ENCODE measurements around the gene MAJIN. TPM values are rescaled to one million over a fixed set of nuclear protein-coding genes. Genes with fewer than 3 reads are reported as not detected.

The MAJIN gene
- total RNA-seq, 1 donor from 2014 or later: not detected

GRCh38 chr11:64892411-64892831 is 79.5 kb downstream of the MAJIN start:
- Histone ChIP-seq H3K9me3 (no peaks in the 10 kb centered on the region), H3K4me3 (no peak overlapping the region), H3K36me3 (peaks cover 0 to 6% of the 10 kb centered on the region in 2 donors), H3K27me3 (no peaks in the 10 kb centered on the region), H3K4me1 (peaks cover 10% of the 10 kb centered on the region), H3K27ac (no peak overlapping the region)
- no peak for TF ChIP-seq POLR2A (IDR thresholded peaks at IDR 0.05)
- TF ChIP-seq, protein P1, sequence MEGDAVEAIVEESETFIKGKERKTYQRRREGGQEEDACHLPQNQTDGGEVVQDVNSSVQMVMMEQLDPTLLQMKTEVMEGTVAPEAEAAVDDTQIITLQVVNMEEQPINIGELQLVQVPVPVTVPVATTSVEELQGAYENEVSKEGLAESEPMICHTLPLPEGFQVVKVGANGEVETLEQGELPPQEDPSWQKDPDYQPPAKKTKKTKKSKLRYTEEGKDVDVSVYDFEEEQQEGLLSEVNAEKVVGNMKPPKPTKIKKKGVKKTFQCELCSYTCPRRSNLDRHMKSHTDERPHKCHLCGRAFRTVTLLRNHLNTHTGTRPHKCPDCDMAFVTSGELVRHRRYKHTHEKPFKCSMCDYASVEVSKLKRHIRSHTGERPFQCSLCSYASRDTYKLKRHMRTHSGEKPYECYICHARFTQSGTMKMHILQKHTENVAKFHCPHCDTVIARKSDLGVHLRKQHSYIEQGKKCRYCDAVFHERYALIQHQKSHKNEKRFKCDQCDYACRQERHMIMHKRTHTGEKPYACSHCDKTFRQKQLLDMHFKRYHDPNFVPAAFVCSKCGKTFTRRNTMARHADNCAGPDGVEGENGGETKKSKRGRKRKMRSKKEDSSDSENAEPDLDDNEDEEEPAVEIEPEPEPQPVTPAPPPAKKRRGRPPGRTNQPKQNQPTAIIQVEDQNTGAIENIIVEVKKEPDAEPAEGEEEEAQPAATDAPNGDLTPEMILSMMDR (IDR thresholded peaks at IDR 0.05): no peak
- TF ChIP-seq POLR2AphosphoS5 (IDR thresholded peaks at IDR 0.05; ENCODE audit: insufficient read depth in 1 of 2, low read depth in 1 of 2): no peak
- DNase-seq (ENCODE audit: extremely low spot score in 2 of 2): no peak
- intact Hi-C loops (cut with DNase I): no loop called here

DNA sequence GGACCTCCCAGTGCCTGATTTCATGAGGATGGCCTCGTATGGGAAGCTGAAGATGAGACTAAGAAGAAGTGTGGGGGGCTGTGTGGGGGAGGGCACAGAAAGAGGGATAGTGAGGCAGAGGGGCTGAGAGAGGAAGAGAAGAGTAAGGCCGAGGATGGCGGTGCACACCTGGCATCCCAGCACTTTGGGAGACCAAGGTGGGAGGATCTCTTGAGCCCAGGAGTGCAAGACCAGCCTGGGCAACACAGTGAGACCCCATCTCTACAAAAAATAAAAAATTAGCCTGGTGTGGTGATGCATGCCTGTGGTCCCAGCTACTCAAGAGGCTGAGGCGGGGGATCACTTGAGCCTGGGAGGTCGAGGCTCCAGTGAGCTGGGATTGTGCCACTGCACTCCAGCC is 80.0 kb downstream of the MAJIN start:
- Histone ChIP-seq H3K27ac (no peak overlapping the region), H3K27me3 (no peaks in the 10 kb centered on the region), H3K4me3 (no peak overlapping the region), H3K36me3 (peaks cover 0 to under 1% of the 10 kb centered on the region in 2 donors), H3K4me1 (peaks cover 10% of the 10 kb centered on the region), H3K9me3 (no peaks in the 10 kb centered on the region)
- no peak for TF ChIP-seq POLR2A (IDR thresholded peaks at IDR 0.05)
- TF ChIP-seq, protein P1 (IDR thresholded peaks at IDR 0.05): no peak
- no peak for TF ChIP-seq POLR2AphosphoS5 (IDR thresholded peaks at IDR 0.05; ENCODE audit: insufficient read depth in 1 of 2, low read depth in 1 of 2)
- intact Hi-C loops (cut with DNase I): no loop called here
- no peak for DNase-seq (ENCODE audit: extremely low spot score in 2 of 2)

DNA sequence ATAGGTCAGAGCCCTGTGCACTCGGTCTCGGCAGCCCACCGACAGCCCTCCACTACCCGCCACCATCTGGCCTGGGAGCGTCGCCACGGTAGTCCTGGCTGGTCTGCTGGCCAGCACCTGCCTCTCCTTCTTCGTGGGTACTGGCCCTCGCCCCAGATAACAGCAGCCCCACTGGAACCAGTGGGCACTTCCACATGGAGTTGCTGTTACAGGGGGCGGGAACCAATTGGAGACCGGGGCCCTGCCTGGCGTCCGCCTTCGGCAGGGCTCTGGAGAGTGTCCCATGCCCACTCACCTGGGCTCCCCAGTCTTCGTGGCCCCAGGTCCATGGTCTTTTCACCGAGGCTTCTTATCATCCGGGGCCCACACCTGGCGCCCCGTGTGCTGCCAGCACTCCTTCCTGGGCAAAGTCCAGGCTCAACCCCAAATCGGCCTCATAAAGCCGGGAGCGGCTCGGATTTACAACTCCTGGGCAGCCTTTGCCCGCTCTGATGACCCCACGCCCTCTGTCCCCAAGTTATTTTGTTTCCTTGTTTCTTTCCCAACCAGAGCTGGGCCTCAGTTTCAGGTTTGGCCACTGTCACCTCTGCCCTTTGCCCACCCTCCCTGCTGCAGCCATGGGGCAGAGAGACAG is 80.6 kb downstream of the MAJIN start:
- TF ChIP-seq POLR2AphosphoS5 (IDR thresholded peaks at IDR 0.05; ENCODE audit: insufficient read depth in 1 of 2, low read depth in 1 of 2) (no peak), POLR2A (IDR thresholded peaks at IDR 0.05) (no peak)
- TF ChIP-seq, protein P1 (IDR thresholded peaks at IDR 0.05): no peak
- Histone ChIP-seq H3K4me3 (no peak overlapping the region), H3K27me3 (no peaks in the 10 kb centered on the region), H3K36me3 (no peaks in the 10 kb centered on the region), H3K9me3 (no peaks in the 10 kb centered on the region), H3K27ac (no peak overlapping the region), H3K4me1 (peaks cover 10% of the 10 kb centered on the region)
- DNase-seq (ENCODE audit: extremely low spot score in 2 of 2): no peak
- intact Hi-C loops (cut with DNase I): no loop called here

DNA sequence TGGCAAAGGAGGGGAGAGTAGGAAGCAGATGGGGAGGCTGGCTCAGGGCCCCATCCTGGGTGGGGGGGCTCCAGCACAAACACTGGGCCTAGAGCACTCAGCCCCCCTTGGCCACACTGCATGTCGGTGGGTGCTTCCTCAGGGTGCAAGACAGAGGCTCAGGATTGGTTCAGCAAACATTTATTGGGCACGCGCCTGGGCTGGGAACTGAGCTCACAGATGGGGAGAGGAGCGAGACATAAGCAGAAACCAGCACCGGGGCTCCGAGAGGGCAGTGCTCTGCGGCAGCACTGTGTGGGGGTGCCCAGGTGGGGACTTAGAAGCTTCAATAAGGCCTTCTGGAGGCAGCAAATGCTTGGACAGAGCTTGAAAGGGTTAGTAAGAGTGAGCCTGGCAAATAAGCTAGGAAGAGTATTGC is 81.4 kb downstream of the MAJIN start:
- DNase-seq (ENCODE audit: extremely low spot score in 2 of 2): no peak
- intact Hi-C loops (cut with DNase I): no loop called here
- H3K36me3 ChIP-seq: no peaks in the 10 kb centered on the region
- H3K4me3 ChIP-seq: no peak overlapping the region
- TF ChIP-seq, protein P1 (IDR thresholded peaks at IDR 0.05): no peak
- no peak for TF ChIP-seq POLR2AphosphoS5 (IDR thresholded peaks at IDR 0.05; ENCODE audit: insufficient read depth in 1 of 2, low read depth in 1 of 2)
- TF ChIP-seq POLR2A (IDR thresholded peaks at IDR 0.05): no peak
- no peaks in the 10 kb centered on the region for H3K27me3 ChIP-seq
- H3K4me1 ChIP-seq: peaks cover 10% of the 10 kb centered on the region
- H3K27ac ChIP-seq: no peak overlapping the region
- no peaks in the 10 kb centered on the region for H3K9me3 ChIP-seq

- intact Hi-C loops (cut with DNase I): loop anchor here (2.0 kb wide), 1 partner anchor 44 kb away; the partner anchor contains the start of gene CDC42BPG
These were observed 83.0 kb downstream of the MAJIN start for GRCh38 chr11:64888729-64889511.

More at GRCh38 chr11:64888729-64889511, 83.0 kb downstream of the MAJIN start:
- H3K27ac ChIP-seq: no peak overlapping the region
- DNase-seq (ENCODE audit: extremely low spot score in 2 of 2): no peak
- TF ChIP-seq POLR2AphosphoS5 (IDR thresholded peaks at IDR 0.05; ENCODE audit: insufficient read depth in 1 of 2, low read depth in 1 of 2) (no peak), POLR2A (IDR thresholded peaks at IDR 0.05) (no peak)
- TF ChIP-seq, protein P1 (IDR thresholded peaks at IDR 0.05): no peak
- H3K4me1 ChIP-seq: peaks cover 10% of the 10 kb centered on the region
- no peak overlapping the region for H3K4me3 ChIP-seq
- H3K36me3 ChIP-seq: no peaks in the 10 kb centered on the region
- H3K27me3 ChIP-seq: no peaks in the 10 kb centered on the region
- no peaks in the 10 kb centered on the region for H3K9me3 ChIP-seq
